ENCODE measurements around the gene CRIM1. TPM values are rescaled to one million over a fixed set of nuclear protein-coding genes. Genes with fewer than 3 reads are reported as not detected.

Gene CRIM1
- total and polyA plus RNA-seq, 12 donors, result 14.1 to 83.6 (median 54.8) TPM

DNA sequence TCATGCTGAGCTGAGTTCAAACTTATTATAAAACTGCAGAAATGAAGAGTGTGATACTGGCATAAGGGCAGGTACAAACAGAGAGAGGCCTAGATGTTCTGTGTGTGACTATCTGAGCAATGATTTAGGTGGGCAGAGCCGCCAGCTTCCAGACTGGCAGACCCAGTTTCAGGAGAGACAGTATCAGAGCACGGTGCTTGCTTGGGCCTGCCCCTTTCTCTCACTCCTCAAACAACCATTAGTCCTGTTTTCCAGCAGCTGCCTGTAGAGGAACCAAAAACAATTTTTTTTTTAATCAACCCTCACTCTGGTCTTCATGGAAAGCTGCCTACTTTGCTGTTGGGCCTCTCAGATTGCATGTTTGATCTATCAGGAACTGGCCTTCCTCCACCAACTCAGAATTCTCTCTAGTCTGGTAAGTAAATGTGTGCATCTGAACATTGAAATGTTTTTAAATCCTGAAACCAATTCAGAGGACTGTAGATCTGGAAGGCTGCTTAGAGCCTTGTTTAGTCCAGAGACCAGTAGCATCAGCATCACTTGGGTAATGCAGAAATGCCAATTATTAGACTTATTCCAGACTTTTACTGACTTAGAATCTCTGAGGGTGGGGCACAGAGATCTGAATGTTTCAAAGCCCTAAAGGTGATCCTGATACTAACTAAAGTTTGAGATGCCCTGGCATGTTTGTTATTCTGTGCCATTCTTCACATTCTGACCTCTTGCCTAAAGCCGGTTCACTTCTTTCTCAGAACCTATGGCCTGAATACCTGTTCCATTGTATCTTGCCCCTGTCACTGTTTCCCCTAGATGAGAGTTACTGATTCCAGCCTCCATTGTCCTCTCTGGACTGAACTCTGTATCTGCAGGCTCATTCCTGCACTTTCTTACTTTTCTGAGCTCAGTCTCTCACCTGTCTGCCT is 24.8 kb upstream of the CRIM1 start:
- H3K4me1 ChIP-seq, result no peaks in the 10 kb centered on the region
- peaks cover 0 to 4% (median 0%) of the 10 kb centered on the region in 7 donors for H3K27me3 ChIP-seq
- intact Hi-C loops (cut with DNase I), result no loop called here
- no peak overlapping the region for H3K27ac ChIP-seq
- 88 to 89% methylated on average over 3 of the region's 3 CpGs for WGBS, 2 donors
- ATAC-seq (no peak), DNase-seq (no peak)
- no peak overlapping the region for H3K4me3 ChIP-seq
- no peaks in the 10 kb centered on the region for H3K9me3 ChIP-seq
- H3K36me3 ChIP-seq, result no peaks in the 10 kb centered on the region
- TF ChIP-seq, protein P1, sequence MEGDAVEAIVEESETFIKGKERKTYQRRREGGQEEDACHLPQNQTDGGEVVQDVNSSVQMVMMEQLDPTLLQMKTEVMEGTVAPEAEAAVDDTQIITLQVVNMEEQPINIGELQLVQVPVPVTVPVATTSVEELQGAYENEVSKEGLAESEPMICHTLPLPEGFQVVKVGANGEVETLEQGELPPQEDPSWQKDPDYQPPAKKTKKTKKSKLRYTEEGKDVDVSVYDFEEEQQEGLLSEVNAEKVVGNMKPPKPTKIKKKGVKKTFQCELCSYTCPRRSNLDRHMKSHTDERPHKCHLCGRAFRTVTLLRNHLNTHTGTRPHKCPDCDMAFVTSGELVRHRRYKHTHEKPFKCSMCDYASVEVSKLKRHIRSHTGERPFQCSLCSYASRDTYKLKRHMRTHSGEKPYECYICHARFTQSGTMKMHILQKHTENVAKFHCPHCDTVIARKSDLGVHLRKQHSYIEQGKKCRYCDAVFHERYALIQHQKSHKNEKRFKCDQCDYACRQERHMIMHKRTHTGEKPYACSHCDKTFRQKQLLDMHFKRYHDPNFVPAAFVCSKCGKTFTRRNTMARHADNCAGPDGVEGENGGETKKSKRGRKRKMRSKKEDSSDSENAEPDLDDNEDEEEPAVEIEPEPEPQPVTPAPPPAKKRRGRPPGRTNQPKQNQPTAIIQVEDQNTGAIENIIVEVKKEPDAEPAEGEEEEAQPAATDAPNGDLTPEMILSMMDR (IDR thresholded peaks at IDR 0.05), result no peak

- H3K4me3 ChIP-seq, result no peak overlapping the region
- no peaks in the 10 kb centered on the region for H3K36me3 ChIP-seq
- no peak for ATAC-seq
- no peak overlapping the region for H3K27ac ChIP-seq
- H3K4me1 ChIP-seq, result no peaks in the 10 kb centered on the region
- TF ChIP-seq, protein P1 (IDR thresholded peaks at IDR 0.05), result no peak
- intact Hi-C loops (cut with DNase I), result no loop called here
- no peak for DNase-seq
- H3K9me3 ChIP-seq, result no peaks in the 10 kb centered on the region
- H3K27me3 ChIP-seq, result peaks cover 0 to 14% (median 0%) of the 10 kb centered on the region in 7 donors
- 55 to 62% methylated on average over 4 of the region's 4 CpGs for WGBS, 2 donors
These were observed 22.1 kb upstream of the CRIM1 start for GRCh38 chr2:36333350-36334012.

DNA sequence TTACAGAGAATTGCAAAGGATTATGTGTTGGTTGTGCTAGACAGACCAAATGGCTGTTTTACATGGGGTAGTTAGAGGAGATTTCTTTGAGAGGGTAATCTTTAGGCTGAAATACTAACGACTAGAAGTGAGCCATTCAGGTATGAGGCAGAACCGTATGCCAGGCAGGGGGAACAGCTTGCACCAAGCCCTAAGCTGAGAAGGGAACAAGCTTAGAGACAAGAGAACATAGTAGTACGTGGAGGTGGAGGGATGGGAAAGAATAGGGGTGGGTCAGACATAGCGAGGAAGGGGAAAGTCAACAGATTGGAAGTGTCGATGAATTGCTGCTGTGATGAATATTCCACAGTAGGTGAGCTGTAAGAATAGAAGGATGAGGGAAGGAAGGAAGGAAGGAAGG is 20.0 kb upstream of the CRIM1 start:
- Histone ChIP-seq H3K9me3 (no peaks in the 10 kb centered on the region), H3K36me3 (no peaks in the 10 kb centered on the region), H3K27ac (no peak overlapping the region), H3K27me3 (peaks cover 0 to 14% (median 0%) of the 10 kb centered on the region in 7 donors), H3K4me3 (no peak overlapping the region), H3K4me1 (no peaks in the 10 kb centered on the region)
- no peak for DNase-seq
- whole genome bisulfite sequencing, 2 donors, result 67 to 70% methylated on average over 5 of the region's 5 CpGs
- no peak for ATAC-seq
- intact Hi-C loops (cut with DNase I), result no loop called here
- TF ChIP-seq, protein P1 (IDR thresholded peaks at IDR 0.05), result no peak

GRCh38 chr2:36336321-36336720 is 19.3 kb upstream of the CRIM1 start:
- DNase-seq (no peak), ATAC-seq (no peak)
- intact Hi-C loops (cut with DNase I), result no loop called here
- H3K4me3 ChIP-seq, result no peak overlapping the region
- H3K4me1 ChIP-seq, result no peaks in the 10 kb centered on the region
- TF ChIP-seq, protein P1 (IDR thresholded peaks at IDR 0.05), result no peak
- H3K27me3 ChIP-seq, result peaks cover 0 to 14% (median 0%) of the 10 kb centered on the region in 7 donors
- H3K36me3 ChIP-seq, result no peaks in the 10 kb centered on the region
- 91 to 95% methylated on average over 2 of the region's 2 CpGs for WGBS, 2 donors
- H3K9me3 ChIP-seq, result no peaks in the 10 kb centered on the region
- no peak overlapping the region for H3K27ac ChIP-seq
